Kidney (tissue), 14 donors: ENCODE results near the gene ACADVL. TPM values are rescaled to one million over a fixed set of nuclear protein-coding genes. Genes with fewer than 3 reads are reported as not detected.

Source experiments
- DNase-seq, 5 donors: peaks; one replicate each; pipeline ENCODE4 v3.0.0-alpha.2; 2013 to 2020
- FAIRE-seq: peaks from 2 replicates; lab custom pipeline; 2012; peaks lifted over from hg19 to GRCh38; lab: Jason Lieb, UNC
- H3K27ac ChIP-seq, 2 donors: one replicate each; pipeline ENCODE4 v1.7.0; 2013; ENCODE audit warnings: low read depth in 2 of 2, low read length in 2 of 2, inconsistent platforms in 1 of 2
- H3K27me3 ChIP-seq: one replicate; pipeline ENCODE4 v1.7.1; 2013; ENCODE audit warnings: low read length, inconsistent platforms; ENCODE audit not compliant: control insufficient read depth, insufficient read depth
- H3K36me3 ChIP-seq, 3 donors: one replicate each; pipeline versions ENCODE4 v1.7.0 to v1.7.1; 2013; ENCODE audit warnings: low read length in 3 of 3, control low read depth in 1 of 3, inconsistent platforms in 1 of 3; ENCODE audit not compliant: insufficient read depth in 3 of 3, control insufficient read depth in 2 of 3
- H3K4me1 ChIP-seq, 3 donors: one replicate each; pipeline versions ENCODE4 v1.7.0 to v1.7.1; 2013; ENCODE audit warnings: low read length in 3 of 3, inconsistent platforms in 1 of 3, low read depth in 1 of 3; ENCODE audit not compliant: control insufficient read depth in 2 of 3, insufficient read depth in 2 of 3
- H3K4me3 ChIP-seq, 3 donors: one replicate each; pipeline versions ENCODE4 v1.7.0 to v1.8.1; 2013; ENCODE audit warnings: low read length in 3 of 3, control low read depth in 1 of 3, inconsistent platforms in 1 of 3
- H3K9ac ChIP-seq, 3 donors: one replicate each; pipeline versions ENCODE4 v1.7.0 to v1.7.1; 2013; ENCODE audit warnings: low read length in 3 of 3, control low read depth in 1 of 3, inconsistent platforms in 1 of 3
- H3K9me3 ChIP-seq, 3 donors: one replicate each; pipeline versions ENCODE4 v1.7.0 to v1.7.1; 2013; ENCODE audit warnings: low read length in 3 of 3, control low read depth in 1 of 3, inconsistent platforms in 1 of 3; ENCODE audit not compliant: control insufficient read depth in 2 of 3, insufficient read depth in 1 of 3
- CTCF ChIP-seq: IDR thresholded peaks from 3 replicates; pipeline ENCODE4 v1.5.1; 2012; ENCODE audit warnings: mild to moderate bottlenecking, moderate library complexity, borderline replicate concordance; ENCODE audit not compliant: insufficient read depth; ENCODE audit errors: extremely low read depth
- intact Hi-C: fragments of 100-400 bp; cut with DNase I; formaldehyde crosslinking; loops from one replicate; pipeline ENCODE4 v1.11.1; 2022
- polyA plus RNA-seq: library from polyadenylated mRNA; stranded (reverse); fragments of 350-450 nt; fragmentation: Illumina TruSeq; extraction: RNeasy Lipid Tissue Mini Kit (QIAGEN cat#74804); gene quantifications from one replicate; pipeline ENCODE4 v1.2.3, GENCODE V29; 2014; ENCODE audit warnings: low read depth, low replicate concordance; ENCODE audit not compliant: insufficient read depth
- total RNA-seq: library from RNA; stranded (reverse); fragmentation: NEBNext Ultra II Directional; extraction: Animal tissue kit (Norgen Biotek cat#: 25700); gene quantifications from one replicate; pipeline ENCODE4 v1.2.1, GENCODE V29; 2021
- donor health status: control.
- donor health status: control.
- donor health status: control.
- donor health status: control.
- donor health status: control.
- donor health status: DM: yes; HTN: yes; CAD: no.
- donor health status: Normal renal cell carcinoma (clear cell type).

Gene ACADVL
- total and polyA plus RNA-seq, 2 donors from 2014 or later = 689 to 1,202 TPM

- Histone ChIP-seq H3K4me1 (peaks cover 5 to 25% (median 19%) of the 10 kb centered on the region in 3 donors), H3K9me3 (no peaks in the 10 kb centered on the region), H3K27ac (peak overlapping the region; percentile 99 to 100), H3K9ac (peak overlapping the region in 2 of 3 donors; percentile 31 to 91), H3K36me3 (peaks cover 0 to 20% (median 6%) of the 10 kb centered on the region in 3 donors), H3K4me3 (peak overlapping the region; percentile 69 to 90 (median 86)), H3K27me3 (no peaks in the 10 kb centered on the region)
- DNase-seq (no peak), FAIRE-seq (no peak)
- no peak for TF ChIP-seq CTCF
- intact Hi-C loops = no loop called here
Measured at GRCh38 chr17:7253082-7253481, 33.3 kb downstream of the ACADVL start.

- Histone ChIP-seq H3K27me3 (no peaks in the 10 kb centered on the region), H3K4me3 (no peak overlapping the region), H3K4me1 (peaks cover 5 to 22% (median 16%) of the 10 kb centered on the region in 3 donors), H3K36me3 (peaks cover 0 to 20% (median 7%) of the 10 kb centered on the region in 3 donors), H3K9me3 (no peaks in the 10 kb centered on the region), H3K9ac (no peak overlapping the region), H3K27ac (no peak overlapping the region)
- DNase-seq = no peak
- no peak for TF ChIP-seq CTCF
- no peak for FAIRE-seq
- intact Hi-C loops = no loop called here
Measured at GRCh38 chr17:7254511-7254910, 34.8 kb downstream of the ACADVL start.

- no peak overlapping the region for H3K4me3 ChIP-seq
- peaks cover 0 to 20% (median 7%) of the 10 kb centered on the region in 3 donors for H3K36me3 ChIP-seq
- H3K4me1 ChIP-seq = peaks cover 5 to 15% (median 12%) of the 10 kb centered on the region in 3 donors
- DNase-seq = no peak
- H3K9ac ChIP-seq = no peak overlapping the region
- no peaks in the 10 kb centered on the region for H3K27me3 ChIP-seq
- no peak overlapping the region for H3K27ac ChIP-seq
- no peak for TF ChIP-seq CTCF
- FAIRE-seq = no peak
- intact Hi-C loops = no loop called here
- H3K9me3 ChIP-seq = no peaks in the 10 kb centered on the region
Measured at GRCh38 chr17:7256766-7257456, 37.2 kb downstream of the ACADVL start.
